Measurements from ENCODE around the gene SLC35A4. TPM values are rescaled to one million over a fixed set of nuclear protein-coding genes. Genes with fewer than 3 reads are reported as not detected.

SLC35A4 gene
- total RNA-seq: 10 to 100 TPM; 65.5 to 96.9 (median 93.8) TPM
- long read RNA-seq, donor 1, transcript SLC35A4-201 (3 exons, 3,041 nt): major isoform, 51 of 67 reads
- long read RNA-seq, donor 1, partial matches to known transcripts: 14 of 67 reads
- long read RNA-seq, donor 1, other reads (novel, unspliced or antisense): 1 of 67 reads
- long read RNA-seq, donor 2, transcript SLC35A4-201 (3 exons, 3,041 nt): major isoform, 15 of 26 reads
- long read RNA-seq, donor 2, partial matches to known transcripts: 0 of 26 reads
- long read RNA-seq, donor 2, other reads (novel, unspliced or antisense): 11 of 26 reads

- Histone ChIP-seq H3K36me3 (ENCODE audit: low read depth) (peaks cover 6% of the 10 kb centered on the region), H3K4me1 (ENCODE audit: low read depth) (peaks cover 18% of the 10 kb centered on the region), H3K4me3 (peak within 1 kb of the TSS; percentile 39), H3K9me3 (no peaks in the 10 kb centered on the region)
- TF ChIP-seq CTCF (IDR thresholded peaks at IDR 0.05): no peak
- DNase-seq: peak; percentile 95 to 98 (median 96)
- peak; percentile 93 for ATAC-seq
- intact Hi-C loops (cut with DNase I, micrococcal nuclease): loop anchor here in 1 of 2 donors (10.0 kb wide), 1 partner anchor 70 kb away; the partner anchor contains the start of genes CD14 and TMCO6
Measured at GRCh38 chr5:140564196-140565023, at the start of gene SLC35A4, which contains the start of gene APBB3. SLC35A4 (plus strand) TSS chr5:140564828; CDS start chr5:140567170, 2,342 bp downstream. APBB3 (minus strand) TSS chr5:140564598; CDS start chr5:140564245, 353 bp downstream.

GRCh38 chr5:140524003-140524402 lies 40.6 kb upstream of the SLC35A4 start:
- ATAC-seq (no peak), DNase-seq (no peak)
- Histone ChIP-seq H3K36me3 (ENCODE audit: low read depth) (peaks cover 14% of the 10 kb centered on the region), H3K4me3 (no peak overlapping the region), H3K4me1 (ENCODE audit: low read depth) (no peaks in the 10 kb centered on the region), H3K9me3 (no peaks in the 10 kb centered on the region)
- TF ChIP-seq CTCF (IDR thresholded peaks at IDR 0.05): no peak
- intact Hi-C loops (cut with DNase I, micrococcal nuclease): no loop called here

- peaks cover 8% of the 10 kb centered on the region for H3K36me3 ChIP-seq (ENCODE audit: low read depth)
- DNase-seq: no peak
- H3K4me3 ChIP-seq: no peak overlapping the region
- intact Hi-C loops (cut with DNase I, micrococcal nuclease): loop anchor here in 1 of 2 donors (10.0 kb wide), 2 partner anchors 95 to 175 kb away; partner anchors contain the start of genes CD14, SLC4A9 and TMCO6
- H3K4me1 ChIP-seq (ENCODE audit: low read depth): no peaks in the 10 kb centered on the region
- H3K9me3 ChIP-seq: no peaks in the 10 kb centered on the region
- no peak for TF ChIP-seq CTCF (IDR thresholded peaks at IDR 0.05)
- ATAC-seq: no peak
Measured at GRCh38 chr5:140540227-140540626, 24.4 kb upstream of the SLC35A4 start.

- ATAC-seq: peak; percentile 1
- H3K36me3 ChIP-seq (ENCODE audit: low read depth): peaks cover 3% of the 10 kb centered on the region
- TF ChIP-seq CTCF (IDR thresholded peaks at IDR 0.05): no peak
- intact Hi-C loops (cut with DNase I, micrococcal nuclease): loop anchor here in 1 of 2 donors (10.0 kb wide), 2 partner anchors 92 to 178 kb away; partner anchors contain the start of genes CD14, SLC4A9 and TMCO6
- H3K4me3 ChIP-seq: no peak overlapping the region
- no peak for DNase-seq
- H3K4me1 ChIP-seq (ENCODE audit: low read depth): peaks cover 22% of the 10 kb centered on the region
- no peaks in the 10 kb centered on the region for H3K9me3 ChIP-seq
Measured at GRCh38 chr5:140542972-140543371, 21.7 kb upstream of the SLC35A4 start.

GRCh38 chr5:140544986-140545385 lies 19.6 kb upstream of the SLC35A4 start:
- DNase-seq (no peak), ATAC-seq (no peak)
- Histone ChIP-seq H3K4me1 (ENCODE audit: low read depth) (peaks cover 42% of the 10 kb centered on the region), H3K9me3 (no peaks in the 10 kb centered on the region), H3K4me3 (no peak overlapping the region), H3K36me3 (ENCODE audit: low read depth) (no peaks in the 10 kb centered on the region)
- TF ChIP-seq CTCF (IDR thresholded peaks at IDR 0.05): no peak
- intact Hi-C loops (cut with DNase I, micrococcal nuclease): loop anchor here in 1 of 2 donors (10.0 kb wide), 2 partner anchors 90 to 180 kb away; partner anchors contain the start of genes CD14, SLC4A9 and TMCO6
